ENCODE results near the gene DCTN4.
"Not testable (repeated sequence)": the region's sequence is repeated elsewhere in the genome, so short reads cannot be mapped to it uniquely, and the experiment has no call there.

DCTN4 gene

DNA sequence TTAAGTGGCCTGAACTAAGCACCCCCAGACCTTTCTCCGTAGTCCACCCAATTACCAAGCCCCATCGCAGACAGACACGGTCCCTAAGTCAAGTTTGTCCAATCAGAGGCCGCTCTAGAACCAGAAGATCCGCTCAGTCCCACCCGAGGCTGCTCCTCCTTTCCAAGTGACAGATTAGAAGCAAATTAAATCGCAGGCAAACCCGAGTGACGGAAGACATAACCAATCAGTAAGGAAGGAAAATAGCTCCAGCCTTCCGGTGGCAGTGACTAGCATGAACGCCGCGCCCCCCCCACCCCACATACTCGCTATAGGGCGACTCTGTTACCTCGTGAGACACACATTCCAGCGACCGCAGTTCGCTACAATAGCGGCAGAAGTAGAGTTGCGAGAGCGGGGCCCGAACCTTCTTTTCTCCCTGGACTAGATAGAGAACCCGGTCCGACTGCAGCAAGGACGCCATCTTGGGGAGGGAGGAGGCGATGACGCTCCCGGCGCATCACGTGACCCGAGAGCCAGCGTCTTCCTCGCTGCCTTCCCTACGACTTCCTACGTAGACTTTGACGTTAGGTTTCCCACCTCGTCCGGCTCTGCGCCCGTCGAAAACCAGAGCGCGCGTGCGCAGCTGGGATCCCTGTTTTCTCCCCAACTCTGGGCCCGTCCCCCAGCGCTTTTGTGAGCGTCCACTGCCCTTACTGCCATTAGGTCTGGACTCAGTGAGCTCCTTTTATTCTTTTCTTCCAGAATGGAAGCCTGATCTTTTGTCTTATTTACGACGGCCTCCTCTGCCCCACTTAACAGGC, at the start of gene DCTN4:
Gene DCTN4 (minus strand): TSS at position 487 of the 803 bp plus-strand sequence. CDS start 24 bp downstream, at position 463.
- DNase-seq = peak; percentile 95 to 96

GRCh38 chr5:150804388-150804787, 45.6 kb upstream of the DCTN4 start:
- DNase-seq = no peak

DNA sequence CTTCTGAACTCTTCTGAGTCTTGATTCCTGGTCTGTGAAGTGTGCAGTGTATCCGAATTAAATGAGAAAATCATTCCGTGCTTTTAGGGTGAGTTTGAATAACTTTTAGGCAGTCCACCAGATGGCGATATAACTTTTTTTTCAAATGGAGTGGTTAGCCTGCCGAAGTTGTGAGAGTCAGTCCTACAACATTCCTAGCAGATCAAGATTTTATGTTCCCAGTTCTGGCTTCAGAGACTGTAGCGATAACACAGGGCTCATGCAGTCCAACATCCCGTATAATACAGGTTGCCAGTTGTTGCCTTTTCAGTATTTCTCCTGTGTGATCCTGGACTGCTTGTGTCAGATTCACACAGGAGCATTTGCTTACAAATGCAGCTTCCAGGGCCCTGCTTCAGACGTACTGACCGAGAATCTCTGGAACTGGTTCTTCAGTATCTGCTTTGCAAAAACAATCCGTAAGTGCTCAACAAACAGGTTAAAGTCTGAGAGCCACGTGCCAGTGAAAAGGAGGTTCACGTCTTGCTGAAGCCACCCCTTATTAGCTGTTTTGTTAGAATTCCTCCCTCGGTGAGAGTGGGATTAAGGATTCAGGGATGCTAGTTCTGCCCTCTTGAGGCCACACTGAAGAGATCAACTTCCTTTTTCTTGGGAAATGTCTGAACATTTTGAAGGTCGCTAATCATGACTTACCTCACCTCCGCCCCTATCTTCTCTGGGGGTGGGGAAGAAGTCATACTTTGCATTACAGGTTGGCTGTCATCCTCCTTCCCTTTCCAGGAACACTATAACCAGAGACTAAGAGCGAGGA, 42.5 kb upstream of the DCTN4 start:
- no peak for DNase-seq

DNA sequence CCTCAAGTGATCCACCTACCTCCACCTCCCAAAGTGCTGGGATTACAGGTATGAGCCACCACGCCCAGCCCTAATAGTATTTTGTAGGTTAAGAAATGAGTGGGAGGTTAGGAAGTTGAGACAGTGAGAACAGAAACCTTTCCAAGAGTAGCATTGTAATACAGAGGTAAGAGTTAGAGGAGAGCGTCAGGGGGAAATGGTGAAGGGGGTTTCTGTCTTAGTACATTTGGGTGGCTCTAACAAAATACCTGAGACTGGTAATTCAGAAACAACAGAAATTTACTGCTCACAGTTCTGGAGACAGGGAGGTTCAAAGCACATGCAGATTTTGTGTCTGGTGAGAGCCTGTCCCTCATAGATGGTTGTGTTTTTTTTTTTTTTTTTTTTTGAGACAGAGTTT, 38.6 kb upstream of the DCTN4 start:
- no peak for DNase-seq

DNA sequence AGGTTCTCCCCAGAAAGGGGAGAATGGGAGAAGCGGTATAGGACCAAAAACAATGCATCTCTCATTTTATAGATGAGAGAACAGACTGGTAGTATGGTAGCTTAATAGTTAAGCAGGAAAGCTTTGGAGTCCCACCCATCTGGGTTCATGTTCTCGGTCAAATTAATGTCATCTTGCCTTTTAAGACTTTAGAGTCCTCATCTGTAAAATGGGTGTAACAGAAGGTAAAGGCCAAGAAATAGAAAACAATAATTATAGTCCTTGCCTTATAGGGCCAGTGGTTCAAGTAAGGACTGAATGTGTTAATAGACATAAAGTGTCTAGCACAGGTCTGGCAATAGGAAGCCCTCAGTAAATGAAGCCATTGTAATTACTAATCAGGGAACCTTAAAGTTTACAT, 36.1 kb upstream of the DCTN4 start:
- DNase-seq = no peak

DNA sequence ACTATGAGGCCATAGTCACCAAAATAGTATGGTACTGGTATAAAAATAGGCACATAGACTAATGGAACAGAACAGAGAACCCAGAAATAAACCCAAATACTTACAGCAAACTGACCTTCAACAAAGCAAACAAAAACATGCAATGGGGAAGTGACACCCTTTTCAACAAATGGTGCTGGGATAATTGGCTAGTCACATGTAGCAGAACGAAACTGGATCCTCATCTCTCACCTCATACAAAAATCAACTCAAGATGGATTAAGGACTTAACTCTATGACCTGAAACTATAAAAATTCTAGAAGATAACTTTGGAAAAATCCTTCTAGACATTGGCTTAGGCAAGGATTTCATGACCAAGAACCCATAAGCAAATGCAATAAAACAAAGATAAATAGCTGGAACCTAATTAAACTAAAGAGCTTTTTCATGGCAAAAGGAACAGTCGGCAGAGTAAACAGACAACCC, 34.6 kb upstream of the DCTN4 start:
- not testable (repeated sequence) for DNase-seq

DNA sequence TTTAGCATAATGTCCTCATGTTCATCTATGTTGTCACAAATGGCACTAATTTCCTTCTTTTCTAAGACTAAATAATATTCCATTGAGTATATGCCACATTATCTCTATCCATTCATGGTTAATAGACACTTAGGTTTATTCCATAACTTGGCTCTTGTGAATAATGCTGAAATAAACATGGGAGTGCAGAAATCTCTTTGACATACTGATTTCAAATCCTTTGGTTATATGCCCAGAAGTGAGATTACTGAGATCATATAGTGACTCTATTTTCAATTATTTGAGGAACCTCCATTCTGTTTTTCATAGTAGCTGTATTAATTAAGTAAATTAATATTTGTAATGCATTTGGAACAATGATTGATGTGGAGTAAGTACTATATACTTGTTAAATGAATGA, 32.7 kb upstream of the DCTN4 start:
- no peak for DNase-seq

GRCh38 chr5:150789943-150790611, 31.3 kb upstream of the DCTN4 start:
- DNase-seq = peak; percentile 74 to 77

- DNase-seq = no peak
Observed at GRCh38 chr5:150789450-150789849, 30.6 kb upstream of the DCTN4 start.

DNA sequence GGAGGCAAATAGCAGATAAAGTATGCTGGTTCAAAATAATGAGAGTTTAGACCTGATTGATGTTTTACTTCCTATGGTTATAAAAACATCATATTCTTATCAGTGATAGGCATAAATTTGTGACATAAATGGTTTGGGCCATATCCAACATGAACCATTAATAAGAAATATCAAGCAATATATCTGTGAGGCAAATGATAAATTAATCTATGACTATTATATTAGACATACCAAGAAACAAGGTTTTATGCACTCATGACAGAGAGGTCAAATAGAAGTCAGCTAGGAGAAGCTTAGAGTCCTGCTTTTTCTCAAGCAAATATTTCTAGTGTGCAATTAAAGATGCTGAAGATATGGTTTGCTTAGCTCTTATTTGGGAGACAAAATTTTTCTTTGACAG, 30.2 kb upstream of the DCTN4 start:
- DNase-seq = no peak

- DNase-seq = no peak
Observed at GRCh38 chr5:150787656-150788055, 28.8 kb upstream of the DCTN4 start.

- DNase-seq = no peak
Observed at GRCh38 chr5:150786876-150787275, 28.1 kb upstream of the DCTN4 start.

DNA sequence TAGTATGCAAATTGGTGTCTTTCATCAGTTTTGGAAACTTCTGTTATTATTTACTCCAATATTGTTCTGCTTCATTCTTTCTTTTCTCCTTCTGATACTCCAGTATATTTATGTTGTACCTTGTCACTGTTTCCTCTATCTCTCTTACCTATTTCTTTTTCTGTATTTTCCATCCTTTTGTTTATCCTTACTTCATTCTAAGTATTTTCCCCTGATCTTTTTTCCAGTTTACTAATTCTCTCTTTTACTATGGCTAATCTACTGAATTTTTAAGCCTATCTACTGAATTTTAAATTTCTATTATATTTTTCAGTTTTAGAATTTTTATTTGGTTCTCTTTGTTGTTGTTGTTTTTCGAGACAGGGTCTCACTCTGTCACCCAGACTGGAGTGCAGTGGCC, 27.1 kb upstream of the DCTN4 start:
- DNase-seq = no peak

DNA sequence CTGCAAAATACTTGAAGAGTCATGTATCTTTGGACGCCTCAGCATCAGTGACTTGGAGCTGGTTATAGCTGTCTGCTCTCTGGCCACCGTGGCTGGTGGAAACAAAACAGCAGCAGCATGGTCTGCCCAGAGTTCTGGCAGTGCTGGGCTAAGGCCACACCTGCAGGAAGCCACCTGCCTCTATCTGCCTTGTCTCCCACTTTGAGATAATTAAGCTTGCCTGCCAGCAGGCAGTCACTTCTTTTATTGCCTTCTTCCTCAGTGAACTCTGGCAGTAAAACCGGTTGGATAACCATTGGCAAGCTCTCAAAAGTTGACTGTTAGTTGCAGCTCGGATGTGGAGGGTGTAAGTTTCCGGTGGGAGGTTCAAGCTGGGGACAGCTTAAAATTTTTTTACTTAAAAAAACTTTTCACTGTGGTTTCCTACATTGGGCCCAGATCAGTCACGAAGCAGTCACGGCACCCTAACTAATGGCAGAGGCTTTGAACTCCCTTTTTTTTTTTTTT, 24.7 kb upstream of the DCTN4 start:
- peak; percentile 62 to 71 for DNase-seq

GRCh38 chr5:150782850-150783249, 24.0 kb upstream of the DCTN4 start:
- DNase-seq = no peak

DNA sequence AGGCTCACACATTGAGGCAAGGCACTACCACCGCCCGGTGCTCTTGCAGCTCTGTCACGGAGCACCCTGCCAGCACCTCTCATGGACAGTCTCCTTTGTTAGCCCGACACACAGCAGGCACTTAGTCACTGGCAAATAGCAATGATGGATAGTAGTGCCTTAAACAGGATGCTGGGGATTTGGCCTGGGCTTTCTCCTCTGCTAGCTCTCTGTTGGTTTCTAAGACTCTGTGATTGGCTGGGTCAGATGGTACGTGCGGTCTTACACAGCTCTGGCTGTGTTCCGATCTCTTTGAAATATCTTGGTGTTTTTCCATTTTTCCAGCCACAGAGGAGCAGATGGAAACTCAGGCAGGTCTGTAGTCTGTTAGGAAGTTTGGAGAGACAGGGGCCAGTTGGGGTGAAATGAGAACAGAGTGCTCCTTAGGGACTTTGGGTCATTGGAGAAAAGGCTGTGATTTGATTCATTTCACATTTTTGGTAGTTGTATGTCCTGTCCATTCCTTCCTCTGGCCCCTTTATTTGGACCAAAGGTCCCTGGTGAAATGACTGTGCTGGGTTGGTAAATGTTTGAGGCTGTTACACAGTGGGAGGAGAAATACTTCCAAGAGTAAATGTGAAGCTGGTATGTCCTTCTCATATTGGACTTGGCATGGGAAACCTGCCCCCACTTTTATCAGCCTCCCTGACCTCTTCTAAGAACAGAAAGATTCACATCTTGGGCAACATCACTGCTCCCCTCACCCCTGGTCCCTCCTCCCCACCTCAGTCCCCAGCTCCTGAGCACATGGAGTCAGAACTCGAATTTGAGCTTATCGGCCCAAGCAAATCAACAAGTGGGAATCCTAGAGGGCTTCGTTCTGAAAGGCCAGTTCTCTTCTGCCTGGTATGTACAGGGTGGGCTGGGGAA, 23.1 kb upstream of the DCTN4 start:
- no peak for DNase-seq

GRCh38 chr5:150780816-150781221, 22.0 kb upstream of the DCTN4 start:
- no peak for DNase-seq

DNA sequence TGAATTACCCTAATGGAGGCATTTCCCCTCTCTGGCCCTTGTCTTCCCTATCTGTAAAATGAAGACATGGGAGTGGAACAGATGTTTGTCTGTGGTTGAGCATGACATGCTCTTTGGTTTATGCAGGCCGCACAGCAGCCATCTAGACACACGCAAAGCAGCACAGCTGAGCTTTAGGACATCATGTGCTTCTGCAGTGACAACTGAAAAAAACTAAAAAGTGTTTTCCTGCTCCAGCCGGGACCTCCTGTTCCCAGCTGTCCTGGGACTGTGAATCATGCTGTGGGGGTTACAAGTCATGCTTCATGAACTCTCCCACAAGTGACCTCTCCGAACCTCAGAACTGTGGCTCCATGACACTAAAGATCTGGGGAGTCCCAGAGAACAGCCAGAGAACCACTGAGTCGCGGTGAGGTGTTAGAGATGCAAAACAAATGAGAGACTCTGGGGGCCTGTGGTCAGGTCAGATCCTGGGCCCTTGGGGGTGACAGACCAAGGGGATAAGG, 21.4 kb upstream of the DCTN4 start:
- DNase-seq = peak; percentile 64 to 70

GRCh38 chr5:150779397-150780186, 20.8 kb upstream of the DCTN4 start:
- no peak for DNase-seq

- peak; percentile 77 to 83 for DNase-seq
Observed at GRCh38 chr5:150778517-150779396, 19.9 kb upstream of the DCTN4 start, which contains the start of gene SMIM3. Gene SMIM3 (plus strand): TSS chr5:150778757. CDS start chr5:150795441, 16,684 bp downstream.

Measured in activated T-cell treated with anti-CD3 and anti-CD28 coated beads, Interleukin-2, amount 50 U/mL, for 48 hours (primary cell).